A549 (cell line): Measurements from ENCODE around the gene TCF12. TPM values are rescaled to one million over a fixed set of nuclear protein-coding genes. Genes with fewer than 3 reads are reported as not detected.

Experiments used
- ATAC-seq, 2 experiments: fragments of 200-7000 bp in 1 of 2; fragments of >200 bp in 1 of 2; cut with Nextera tagmentation in 1 of 2; cut with Tn5 transposase in 1 of 2; 3 replicates each; pipeline versions ENCODE4 v1.8.0 to v1.9.1; 2018 to 2020; ENCODE audit warnings: mild to moderate bottlenecking in 1 of 2, moderate library complexity in 1 of 2
- CTCF ChIA-PET: fragments of 300-600 bp; sonication (Branson Sonifier 250); formaldehyde crosslinking; extraction: SDS; loops from one replicate; lab custom pipeline; 2021; ENCODE audit warnings: antibody characterized with exemption, inconsistent platforms; lab: Yijun Ruan, JAX
- POLR2A ChIA-PET: fragments of 350-600 bp; formaldehyde crosslinking; extraction: SDS; loops from one replicate; lab custom pipeline; 2021; ENCODE audit warnings: antibody characterized with exemption, inconsistent platforms; lab: Yijun Ruan, JAX
- DNase-seq, 2 experiments: peaks; one replicate each; pipeline versions ENCODE4 v3.0.0 to v3.0.0-alpha.2; 2011 to 2016; ENCODE audit warnings: low read depth in 1 of 2, low spot score in 1 of 2
- FAIRE-seq: peaks from 2 replicates; lab custom pipeline; 2011; peaks lifted over from hg19 to GRCh38; lab: Jason Lieb, UNC
- H3K27ac ChIP-seq, 2 experiments: fragments of >200 bp; sonication (Bioruptor Twin); formaldehyde crosslinking; 3 replicates each; pipeline ENCODE4 v1.5.1; 2016 to 2017
- H3K4me1 ChIP-seq: fragments of >200 bp; sonication (Bioruptor Twin); formaldehyde crosslinking; 3 replicates; pipeline ENCODE4 v1.6.1; 2016
- H3K4me2 ChIP-seq: fragments of >200 bp; sonication (Bioruptor Twin); formaldehyde crosslinking; 3 replicates; pipeline ENCODE4 v1.6.1; 2016
- H3K4me3 ChIP-seq: fragments of >200 bp; sonication (Bioruptor Twin); formaldehyde crosslinking; 3 replicates; pipeline ENCODE4 v1.5.1; 2016
- H3K9me3 ChIP-seq: fragments of >200 bp; sonication (Bioruptor Twin); formaldehyde crosslinking; 3 replicates; pipeline ENCODE4 v1.6.1; 2016
- BHLHE40 ChIP-seq: IDR thresholded peaks from 2 replicates; pipeline ENCODE4 v1.6.1; 2012; ENCODE audit warnings: low read depth, low read length, inconsistent platforms
- EHF ChIP-seq: fragments of 250-450 bp; sonication (Bioruptor Pico); IDR thresholded peaks from 2 replicates; pipeline ENCODE4 v1.5.0; 2020; ENCODE audit warnings: mild to moderate bottlenecking
- EP300 ChIP-seq, 2 experiments: fragments of >200 bp; sonication (Bioruptor Twin); formaldehyde crosslinking; IDR thresholded peaks; 2 replicates in 1 of 2; 3 replicates in 1 of 2; pipeline ENCODE4 v1.6.1; 2016 to 2017
- HMGXB4 ChIP-seq: fragments of 250-450 bp; sonication (Bioruptor Pico); IDR thresholded peaks from 2 replicates; pipeline ENCODE4 v1.5.0; 2021; ENCODE audit warnings: mild to moderate bottlenecking, moderate library complexity, borderline replicate concordance
- JUN ChIP-seq, 2 experiments: fragments of >200 bp; sonication (Bioruptor Twin); formaldehyde crosslinking; IDR thresholded peaks; 2 replicates in 1 of 2; 3 replicates in 1 of 2; pipeline ENCODE4 v1.6.1; 2016 to 2017
- KDM5A ChIP-seq: fragments of 200-600 bp; sonication (generic); IDR thresholded peaks from 2 replicates; pipeline ENCODE4 v1.6.1; 2016; ENCODE audit warnings: antibody characterized with exemption, mild to moderate bottlenecking
- PBX3 ChIP-seq: IDR thresholded peaks from 2 replicates; pipeline ENCODE4 v1.6.1; 2012
- RAD21 ChIP-seq, 2 experiments: fragments of >200 bp in 1 of 2; sonication (Bioruptor Twin) in 1 of 2; formaldehyde crosslinking in 1 of 2; IDR thresholded peaks in 1 of 2; conservative IDR thresholded peaks in 1 of 2; 2 replicates in 1 of 2; 3 replicates in 1 of 2; pipeline ENCODE4 v1.6.1; 2012 to 2018; ENCODE audit warnings: inconsistent platforms in 1 of 2
- RCOR1 ChIP-seq: fragments of 150-350 bp; IDR thresholded peaks from 2 replicates; pipeline ENCODE4 v1.6.1; 2014; ENCODE audit warnings: antibody characterized with exemption, low read length, low read depth
- REST ChIP-seq: fragments of 200-600 bp; sonication (generic); IDR thresholded peaks from 2 replicates; pipeline ENCODE4 v1.6.1; 2016; ENCODE audit warnings: antibody characterized with exemption, mild to moderate bottlenecking, moderate library complexity
- RFX5 ChIP-seq: fragments of 450-650 bp; IDR thresholded peaks from 2 replicates; pipeline ENCODE4 v1.7.1; 2014; ENCODE audit warnings: antibody characterized with exemption, mild to moderate bottlenecking, moderate library complexity
- ZC3H11A ChIP-seq: fragments of 450-650 bp; IDR thresholded peaks from 2 replicates; pipeline ENCODE4 v1.6.1; 2014; ENCODE audit warnings: antibody characterized with exemption, mild to moderate bottlenecking
- ZFP36 ChIP-seq: fragments of 450-650 bp; IDR thresholded peaks from 2 replicates; pipeline ENCODE4 v1.6.1; 2014; ENCODE audit warnings: borderline replicate concordance; ENCODE audit not compliant: partially characterized antibody
- polyA plus RNA-seq, 4 experiments: library from polyadenylated mRNA; depleted of rRNA in 3 of 4; stranded (reverse); fragments of >200 nt; fragmentation: RNase III in 1 of 4; extraction: RNeasy Plus Mini Kit Qiagen cat#74134 plus additional on column Dnase treatment in 1 of 4; gene quantifications; 2 replicates in 3 of 4; 3 replicates in 1 of 4; pipeline ENCODE4 v1.2.3, GENCODE V29; 2011 to 2017
- TF ChIP-seq, protein P1 (sequence below): fragments of >200 bp; sonication (Bioruptor Twin); formaldehyde crosslinking; IDR thresholded peaks from 3 replicates; pipeline ENCODE4 v1.5.1; 2016

TCF12 gene
- polyA plus RNA-seq, 2 of the 4 experiments (the other 2 are of a cell fraction) = 36.3 to 121 TPM

DNA sequence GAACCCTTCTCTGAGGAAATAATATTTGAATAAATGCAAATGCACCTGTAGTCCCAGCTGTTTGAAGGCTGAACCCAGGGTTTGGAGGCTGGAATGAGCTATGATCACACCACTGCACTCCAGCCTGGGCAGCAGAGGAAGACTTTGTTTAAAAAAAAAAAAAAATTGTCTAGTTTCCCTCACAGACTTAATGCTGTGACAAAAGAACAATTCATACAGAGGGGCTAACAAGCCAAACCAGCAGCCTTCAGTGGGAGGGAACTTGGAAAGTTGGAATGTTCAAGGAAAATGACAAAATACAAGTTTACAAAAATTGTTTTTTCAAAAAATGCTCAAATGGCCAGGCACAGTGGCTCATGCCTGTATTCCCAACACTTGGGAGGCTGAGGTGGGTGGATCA, 229.8 kb downstream of the TCF12 start (continued):
- no peak for TF ChIP-seq EHF (CRISPR knock-in tag)
- TF ChIP-seq JUN (IDR thresholded peaks at IDR 0.05) = no peak

GRCh38 chr15:57149196-57149595, 230.8 kb downstream of the TCF12 start:
- H3K4me1 ChIP-seq = peaks cover 5% of the 10 kb centered on the region; the same call in 1 of the 3 replicates
- no peak overlapping the region for H3K4me2 ChIP-seq
- peaks cover 22% of the 10 kb centered on the region for H3K9me3 ChIP-seq
- DNase-seq (no peak), FAIRE-seq (no peak), ATAC-seq (no peak)
- POLR2A ChIA-PET = interaction anchor here (0.6 kb wide), 2 partner anchors 118 to 187 kb away, joined by 3 to 5 read pairs; no protein-coding TSS in a partner anchor
- CTCF ChIA-PET = interaction anchor here (0.6 to 6.5 kb wide), 7 partner anchors 11 to 393 kb away, joined by 3 to 114 read pairs (median 4); no protein-coding TSS in a partner anchor
- H3K27ac ChIP-seq = no peak overlapping the region
- TF ChIP-seq HMGXB4 (CRISPR knock-in tag) = no peak
- TF ChIP-seq RCOR1 = no peak
- TF ChIP-seq BHLHE40 = no peak
- no peak for TF ChIP-seq RAD21 (conservative IDR thresholded peaks at IDR 0.05 in 1 of 2, IDR thresholded peaks at IDR 0.05 in 1 of 2)
- no peak for TF ChIP-seq EP300 (IDR thresholded peaks at IDR 0.05)
- no peak for TF ChIP-seq PBX3
- no peak for TF ChIP-seq ZC3H11A
- no peak for TF ChIP-seq ZFP36
- no peak for TF ChIP-seq KDM5A
- no peak for TF ChIP-seq RFX5
- TF ChIP-seq, protein P1, sequence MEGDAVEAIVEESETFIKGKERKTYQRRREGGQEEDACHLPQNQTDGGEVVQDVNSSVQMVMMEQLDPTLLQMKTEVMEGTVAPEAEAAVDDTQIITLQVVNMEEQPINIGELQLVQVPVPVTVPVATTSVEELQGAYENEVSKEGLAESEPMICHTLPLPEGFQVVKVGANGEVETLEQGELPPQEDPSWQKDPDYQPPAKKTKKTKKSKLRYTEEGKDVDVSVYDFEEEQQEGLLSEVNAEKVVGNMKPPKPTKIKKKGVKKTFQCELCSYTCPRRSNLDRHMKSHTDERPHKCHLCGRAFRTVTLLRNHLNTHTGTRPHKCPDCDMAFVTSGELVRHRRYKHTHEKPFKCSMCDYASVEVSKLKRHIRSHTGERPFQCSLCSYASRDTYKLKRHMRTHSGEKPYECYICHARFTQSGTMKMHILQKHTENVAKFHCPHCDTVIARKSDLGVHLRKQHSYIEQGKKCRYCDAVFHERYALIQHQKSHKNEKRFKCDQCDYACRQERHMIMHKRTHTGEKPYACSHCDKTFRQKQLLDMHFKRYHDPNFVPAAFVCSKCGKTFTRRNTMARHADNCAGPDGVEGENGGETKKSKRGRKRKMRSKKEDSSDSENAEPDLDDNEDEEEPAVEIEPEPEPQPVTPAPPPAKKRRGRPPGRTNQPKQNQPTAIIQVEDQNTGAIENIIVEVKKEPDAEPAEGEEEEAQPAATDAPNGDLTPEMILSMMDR = no peak
- TF ChIP-seq REST = no peak
- no peak overlapping the region for H3K4me3 ChIP-seq
